ENCODE results near the gene CLDN3.
"Not testable (repeated sequence)": the region's sequence is repeated elsewhere in the genome, so short reads cannot be mapped to it uniquely, and the experiment has no call there.

Gene CLDN3

DNA sequence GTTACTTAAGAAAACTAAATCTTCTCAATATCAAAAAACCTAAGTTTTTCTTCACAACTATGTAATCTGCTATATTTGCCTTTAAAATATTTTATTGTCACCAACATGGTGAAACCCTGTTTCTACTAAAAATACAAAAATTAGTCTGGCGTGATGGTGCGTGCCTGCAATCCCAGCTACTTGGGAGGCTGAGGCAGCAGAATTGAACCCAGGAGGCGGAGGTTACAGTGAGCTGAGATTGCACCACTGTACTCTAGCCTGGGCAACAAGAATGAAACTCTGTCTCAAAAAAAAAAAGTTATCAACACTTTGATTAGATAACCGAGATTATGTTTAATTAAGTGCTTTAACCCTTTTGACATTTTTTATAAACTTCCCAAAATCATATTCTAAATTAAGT is 32.4 kb upstream of the CLDN3 start:
- Histone ChIP-seq H3K9ac (ENCODE audit: low read depth, low read length) (no peak overlapping the region), H4K20me1 (ENCODE audit: insufficient read depth, low read length) (no peaks in the 10 kb centered on the region), H3K27me3 (ENCODE audit: insufficient read depth, low read length, poor library complexity) (peaks cover 6% of the 10 kb centered on the region), H3K36me3 (ENCODE audit: insufficient read depth, low read length) (no peaks in the 10 kb centered on the region), H3K4me1 (ENCODE audit: insufficient read depth, low read length) (no peaks in the 10 kb centered on the region), H3K79me2 (ENCODE audit: insufficient read depth, low read length) (no peaks in the 10 kb centered on the region), H3K27ac (ENCODE audit: low read length) (no peak overlapping the region), H3K4me3 (ENCODE audit: low read depth in 1 of 2, low read length in 2 of 2) (no peak overlapping the region), H3K9me3 (ENCODE audit: insufficient read depth, low read length, severe bottlenecking) (no peaks in the 10 kb centered on the region), H3K4me2 (ENCODE audit: insufficient read depth, low read length) (no peak overlapping the region), H2AFZ (ENCODE audit: low read depth, low read length) (no peak overlapping the region)
- TF ChIP-seq, protein P1, sequence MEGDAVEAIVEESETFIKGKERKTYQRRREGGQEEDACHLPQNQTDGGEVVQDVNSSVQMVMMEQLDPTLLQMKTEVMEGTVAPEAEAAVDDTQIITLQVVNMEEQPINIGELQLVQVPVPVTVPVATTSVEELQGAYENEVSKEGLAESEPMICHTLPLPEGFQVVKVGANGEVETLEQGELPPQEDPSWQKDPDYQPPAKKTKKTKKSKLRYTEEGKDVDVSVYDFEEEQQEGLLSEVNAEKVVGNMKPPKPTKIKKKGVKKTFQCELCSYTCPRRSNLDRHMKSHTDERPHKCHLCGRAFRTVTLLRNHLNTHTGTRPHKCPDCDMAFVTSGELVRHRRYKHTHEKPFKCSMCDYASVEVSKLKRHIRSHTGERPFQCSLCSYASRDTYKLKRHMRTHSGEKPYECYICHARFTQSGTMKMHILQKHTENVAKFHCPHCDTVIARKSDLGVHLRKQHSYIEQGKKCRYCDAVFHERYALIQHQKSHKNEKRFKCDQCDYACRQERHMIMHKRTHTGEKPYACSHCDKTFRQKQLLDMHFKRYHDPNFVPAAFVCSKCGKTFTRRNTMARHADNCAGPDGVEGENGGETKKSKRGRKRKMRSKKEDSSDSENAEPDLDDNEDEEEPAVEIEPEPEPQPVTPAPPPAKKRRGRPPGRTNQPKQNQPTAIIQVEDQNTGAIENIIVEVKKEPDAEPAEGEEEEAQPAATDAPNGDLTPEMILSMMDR (IDR thresholded peaks at IDR 0.05; ENCODE audit: borderline replicate concordance, extremely low read depth, low read length, poor library complexity, severe bottlenecking): no peak
- TF ChIP-seq EZH2 (IDR thresholded peaks at IDR 0.05; ENCODE audit: borderline replicate concordance, low read depth, low read length, severe bottlenecking): no peak
- ATAC-seq (ENCODE audit: insufficient read depth, low read depth) (no peak), DNase-seq (no peak)

DNA sequence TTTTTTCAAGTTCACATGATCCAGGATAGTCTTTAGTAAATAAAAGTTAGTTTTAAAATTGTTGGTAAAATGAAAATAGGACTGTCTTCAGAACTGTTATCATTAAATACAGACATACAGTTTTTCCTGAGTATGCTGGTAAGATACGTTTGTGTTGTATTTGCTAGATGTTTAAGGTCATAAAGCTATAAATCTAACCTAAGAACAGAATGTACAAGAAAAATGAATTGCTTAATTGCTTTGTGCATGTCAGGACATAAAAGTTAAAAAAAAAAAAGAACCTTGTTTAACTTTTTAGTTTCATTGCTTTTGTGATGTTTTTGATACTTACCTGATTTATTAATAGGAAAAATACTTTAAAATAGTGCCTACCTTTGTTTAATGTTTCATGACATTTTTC is 31.5 kb upstream of the CLDN3 start:
- Histone ChIP-seq H3K4me3 (ENCODE audit: low read depth in 1 of 2, low read length in 2 of 2) (no peak overlapping the region), H3K4me1 (ENCODE audit: insufficient read depth, low read length) (no peaks in the 10 kb centered on the region), H3K36me3 (ENCODE audit: insufficient read depth, low read length) (no peaks in the 10 kb centered on the region), H3K27ac (ENCODE audit: low read length) (no peak overlapping the region), H3K9ac (ENCODE audit: low read depth, low read length) (no peak overlapping the region), H3K27me3 (ENCODE audit: insufficient read depth, low read length, poor library complexity) (peaks cover 6% of the 10 kb centered on the region), H2AFZ (ENCODE audit: low read depth, low read length) (no peak overlapping the region), H3K79me2 (ENCODE audit: insufficient read depth, low read length) (no peaks in the 10 kb centered on the region), H4K20me1 (ENCODE audit: insufficient read depth, low read length) (no peaks in the 10 kb centered on the region), H3K4me2 (ENCODE audit: insufficient read depth, low read length) (no peak overlapping the region), H3K9me3 (ENCODE audit: insufficient read depth, low read length, severe bottlenecking) (no peaks in the 10 kb centered on the region)
- TF ChIP-seq, protein P1 (IDR thresholded peaks at IDR 0.05; ENCODE audit: borderline replicate concordance, extremely low read depth, low read length, poor library complexity, severe bottlenecking): no peak
- no peak for TF ChIP-seq EZH2 (IDR thresholded peaks at IDR 0.05; ENCODE audit: borderline replicate concordance, low read depth, low read length, severe bottlenecking)
- DNase-seq (no peak), ATAC-seq (ENCODE audit: insufficient read depth, low read depth) (no peak)

DNA sequence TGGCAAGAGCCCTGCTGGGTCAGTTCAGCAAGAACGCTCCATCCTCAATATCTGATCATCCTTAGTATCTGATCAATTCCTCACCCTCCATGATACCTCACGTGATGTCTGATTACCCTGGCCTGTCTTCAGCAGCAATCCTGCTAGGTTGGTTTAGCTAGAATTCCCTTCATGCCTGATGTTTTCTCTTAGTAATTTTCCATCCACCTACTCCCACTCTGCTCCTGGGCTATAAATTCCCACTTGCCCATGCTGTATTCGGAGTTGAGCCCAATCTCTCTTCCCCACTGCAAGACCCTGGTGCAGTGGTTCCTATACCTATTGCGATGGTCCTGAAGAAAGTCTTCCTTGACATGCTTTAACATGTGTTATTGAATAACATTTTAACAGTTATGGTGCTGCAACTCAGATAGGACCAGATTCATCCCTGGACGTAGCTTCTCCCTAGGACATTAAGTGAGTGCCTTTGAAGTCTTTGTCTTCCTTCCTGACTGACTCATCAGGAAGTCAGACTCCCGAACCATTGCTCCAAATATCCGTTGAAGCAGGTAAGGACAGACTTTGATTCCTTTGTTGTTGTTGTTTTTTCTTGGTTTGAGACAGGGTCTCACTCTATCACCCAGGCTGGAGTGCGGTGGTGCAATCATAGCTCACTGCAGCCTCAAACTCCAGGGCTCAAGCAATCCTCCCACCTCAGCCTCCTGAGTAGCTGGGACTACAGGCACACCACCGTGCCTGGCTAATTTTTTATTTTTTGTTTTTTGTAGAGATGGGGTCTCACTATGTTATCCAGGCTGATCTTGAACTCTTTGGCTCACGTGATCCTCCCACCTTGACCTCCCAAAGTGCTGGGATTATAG is 29.4 kb upstream of the CLDN3 start:
- TF ChIP-seq EZH2 (IDR thresholded peaks at IDR 0.05; ENCODE audit: borderline replicate concordance, low read depth, low read length, severe bottlenecking): no peak
- TF ChIP-seq, protein P1 (IDR thresholded peaks at IDR 0.05; ENCODE audit: borderline replicate concordance, extremely low read depth, low read length, poor library complexity, severe bottlenecking): no peak
- no peaks in the 10 kb centered on the region for H3K79me2 ChIP-seq (ENCODE audit: insufficient read depth, low read length)
- no peak for DNase-seq

DNA sequence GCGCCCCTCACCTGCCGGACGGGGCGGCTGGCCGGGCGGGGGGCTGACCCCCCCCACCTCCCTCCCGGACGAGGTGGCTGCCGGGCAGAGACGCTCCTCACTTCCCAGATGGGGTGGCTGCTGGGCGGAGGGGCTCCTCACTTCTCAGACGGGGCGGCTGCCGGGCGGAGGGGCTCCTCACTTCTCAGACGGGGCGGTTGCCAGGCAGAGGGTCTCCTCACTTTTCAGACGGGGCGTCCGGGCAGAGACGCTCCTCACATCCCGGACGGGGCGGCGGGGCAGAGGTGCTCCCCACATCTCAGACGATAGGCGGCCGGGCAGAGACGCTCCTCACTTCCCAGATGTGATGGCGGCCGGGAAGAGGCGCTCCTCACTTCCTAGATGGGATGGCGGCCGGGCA is 27.1 kb upstream of the CLDN3 start:
- H2AFZ ChIP-seq (ENCODE audit: low read depth, low read length); H3K27me3 ChIP-seq (ENCODE audit: insufficient read depth, low read length, poor library complexity); H3K9me3 ChIP-seq (ENCODE audit: insufficient read depth, low read length, severe bottlenecking); H4K20me1 ChIP-seq (ENCODE audit: insufficient read depth, low read length); H3K4me1 ChIP-seq (ENCODE audit: insufficient read depth, low read length); H3K27ac ChIP-seq (ENCODE audit: low read length); H3K36me3 ChIP-seq (ENCODE audit: insufficient read depth, low read length); H3K79me2 ChIP-seq (ENCODE audit: insufficient read depth, low read length); H3K4me2 ChIP-seq (ENCODE audit: insufficient read depth, low read length); ATAC-seq (ENCODE audit: insufficient read depth, low read depth); H3K9ac ChIP-seq (ENCODE audit: low read depth, low read length); DNase-seq; H3K4me3 ChIP-seq (ENCODE audit: low read depth in 1 of 2, low read length in 2 of 2): not testable (repeated sequence)

More for the DNA sequence above, 29.4 kb upstream of the CLDN3 start:
- ATAC-seq (ENCODE audit: insufficient read depth, low read depth): no peak
- Histone ChIP-seq H3K27me3 (ENCODE audit: insufficient read depth, low read length, poor library complexity) (peaks cover 6% of the 10 kb centered on the region), H2AFZ (ENCODE audit: low read depth, low read length) (no peak overlapping the region), H4K20me1 (ENCODE audit: insufficient read depth, low read length) (no peaks in the 10 kb centered on the region), H3K27ac (ENCODE audit: low read length) (no peak overlapping the region), H3K4me2 (ENCODE audit: insufficient read depth, low read length) (no peak overlapping the region), H3K4me1 (ENCODE audit: insufficient read depth, low read length) (no peaks in the 10 kb centered on the region), H3K4me3 (ENCODE audit: low read depth in 1 of 2, low read length in 2 of 2) (no peak overlapping the region), H3K9ac (ENCODE audit: low read depth, low read length) (no peak overlapping the region), H3K9me3 (ENCODE audit: insufficient read depth, low read length, severe bottlenecking) (no peaks in the 10 kb centered on the region), H3K36me3 (ENCODE audit: insufficient read depth, low read length) (no peaks in the 10 kb centered on the region)

DNA sequence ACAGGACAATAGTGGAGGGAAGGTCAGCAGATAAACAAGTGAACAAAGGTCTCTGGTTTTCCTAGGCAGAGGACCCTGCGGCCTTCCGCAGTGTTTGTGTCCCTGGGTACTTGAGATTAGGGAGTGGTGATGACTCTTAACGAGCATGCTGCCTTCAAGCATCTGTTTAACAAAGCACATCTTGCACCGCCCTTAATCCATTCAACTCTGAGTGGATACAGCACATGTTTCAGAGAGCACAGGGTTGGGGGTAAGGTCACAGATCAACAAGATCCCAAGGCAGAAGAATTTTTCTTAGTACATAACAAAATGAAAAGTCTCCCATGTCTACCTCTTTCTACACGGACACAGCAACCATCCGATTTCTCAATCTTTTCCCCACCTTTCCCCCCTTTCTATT is 26.6 kb upstream of the CLDN3 start:
- H3K4me1 ChIP-seq (ENCODE audit: insufficient read depth, low read length); H3K27me3 ChIP-seq (ENCODE audit: insufficient read depth, low read length, poor library complexity); ATAC-seq (ENCODE audit: insufficient read depth, low read depth); H2AFZ ChIP-seq (ENCODE audit: low read depth, low read length); H3K79me2 ChIP-seq (ENCODE audit: insufficient read depth, low read length); H3K4me2 ChIP-seq (ENCODE audit: insufficient read depth, low read length); H3K36me3 ChIP-seq (ENCODE audit: insufficient read depth, low read length); DNase-seq; H3K27ac ChIP-seq (ENCODE audit: low read length); H4K20me1 ChIP-seq (ENCODE audit: insufficient read depth, low read length); H3K9ac ChIP-seq (ENCODE audit: low read depth, low read length); H3K9me3 ChIP-seq (ENCODE audit: insufficient read depth, low read length, severe bottlenecking); H3K4me3 ChIP-seq (ENCODE audit: low read depth in 1 of 2, low read length in 2 of 2): not testable (repeated sequence)

DNA sequence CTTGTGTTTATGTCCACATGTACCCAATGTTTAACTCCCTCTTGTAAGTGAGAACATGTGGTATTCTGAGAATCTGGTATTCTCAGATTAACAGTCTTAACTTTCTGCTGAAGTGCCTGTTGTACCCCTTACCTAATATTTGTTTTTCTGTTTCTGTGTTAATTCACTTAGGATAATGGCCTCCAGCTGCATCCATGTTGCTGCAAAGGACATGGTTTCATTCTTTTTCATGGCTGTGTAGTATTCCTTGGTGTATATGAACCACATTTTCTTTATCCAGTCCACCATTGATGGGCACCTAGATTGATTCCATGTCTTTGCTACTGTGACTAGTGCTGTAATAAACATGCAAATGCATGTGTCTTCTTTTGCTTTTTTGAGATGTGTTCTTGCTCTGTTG is 25.1 kb upstream of the CLDN3 start:
- DNase-seq; H4K20me1 ChIP-seq (ENCODE audit: insufficient read depth, low read length); H3K27me3 ChIP-seq (ENCODE audit: insufficient read depth, low read length, poor library complexity); H3K27ac ChIP-seq (ENCODE audit: low read length); H3K9me3 ChIP-seq (ENCODE audit: insufficient read depth, low read length, severe bottlenecking); H3K4me1 ChIP-seq (ENCODE audit: insufficient read depth, low read length); H3K4me3 ChIP-seq (ENCODE audit: low read depth in 1 of 2, low read length in 2 of 2); H2AFZ ChIP-seq (ENCODE audit: low read depth, low read length); H3K4me2 ChIP-seq (ENCODE audit: insufficient read depth, low read length); H3K36me3 ChIP-seq (ENCODE audit: insufficient read depth, low read length); ATAC-seq (ENCODE audit: insufficient read depth, low read depth); H3K9ac ChIP-seq (ENCODE audit: low read depth, low read length); H3K79me2 ChIP-seq (ENCODE audit: insufficient read depth, low read length): not testable (repeated sequence)

Measured in DND-41 (cell line).